Measurements from ENCODE around the gene PINLYP. TPM values are rescaled to one million over a fixed set of nuclear protein-coding genes. Genes with fewer than 3 reads are reported as not detected.

The PINLYP gene
- total and polyA plus RNA-seq, 12 donors: 0.28 to 5.2 (median 1.4) TPM

GRCh38 chr19:43569657-43570056, 5.9 kb upstream of the PINLYP start:
- ATAC-seq: no peak
- intact Hi-C loops (cut with DNase I): no loop called here

GRCh38 chr19:43570174-43570791, 5.3 kb upstream of the PINLYP start:
- no peaks in the 10 kb centered on the region for H3K9me3 ChIP-seq
- TF ChIP-seq CTCF (IDR thresholded peaks at IDR 0.05): no peak
- ATAC-seq (no peak), DNase-seq (no peak)
- peaks cover 0 to 42% (median 0%) of the 10 kb centered on the region in 9 donors for H3K36me3 ChIP-seq
- WGBS, 2 donors: 95% methylated on average over 5 of the region's 5 CpGs
- no peaks in the 10 kb centered on the region for H3K27me3 ChIP-seq
- H3K4me3 ChIP-seq: no peak overlapping the region
- intact Hi-C loops (cut with DNase I): no loop called here
- no peak overlapping the region for H3K27ac ChIP-seq
- H3K4me1 ChIP-seq: peaks cover 5 to 19% (median 10%) of the 10 kb centered on the region in 9 donors

More at GRCh38 chr19:43569657-43570056, 5.9 kb upstream of the PINLYP start:
- no peak for DNase-seq
- whole genome bisulfite sequencing, 2 donors: 91 to 92% methylated on average over 5 of the region's 5 CpGs
- H3K36me3 ChIP-seq: peaks cover 0 to 42% (median 0%) of the 10 kb centered on the region in 9 donors
- no peaks in the 10 kb centered on the region for H3K9me3 ChIP-seq
- TF ChIP-seq CTCF (IDR thresholded peaks at IDR 0.05): no peak
- no peak overlapping the region for H3K27ac ChIP-seq
- no peak overlapping the region for H3K4me3 ChIP-seq
- H3K27me3 ChIP-seq: no peaks in the 10 kb centered on the region
- peaks cover 4 to 14% (median 5%) of the 10 kb centered on the region in 9 donors for H3K4me1 ChIP-seq

- ATAC-seq (no peak), DNase-seq (no peak)
- Histone ChIP-seq H3K4me1 (peaks cover 5 to 25% (median 13%) of the 10 kb centered on the region in 9 donors), H3K27me3 (no peaks in the 10 kb centered on the region), H3K36me3 (peaks cover 0 to 42% (median 0%) of the 10 kb centered on the region in 9 donors), H3K9me3 (no peaks in the 10 kb centered on the region), H3K27ac (no peak overlapping the region), H3K4me3 (no peak overlapping the region)
- intact Hi-C loops (cut with DNase I): no loop called here
- no peak for TF ChIP-seq CTCF (IDR thresholded peaks at IDR 0.05)
- whole genome bisulfite sequencing, 2 donors: 80 to 91% methylated on average over 3 of the region's 3 CpGs
These were observed 3.4 kb upstream of the PINLYP start for GRCh38 chr19:43572171-43572588.

GRCh38 chr19:43574424-43575155, 1.0 kb upstream of the PINLYP start:
- TF ChIP-seq CTCF (IDR thresholded peaks at IDR 0.05): no peak
- intact Hi-C loops (cut with DNase I): loop anchor here in 4 of 10 donors (1.0 kb wide), 1 partner anchor 22 kb away; the partner anchor contains the start of genes IRGQ (in 4 of the 4) and ZNF576 (in 4 of the 4)
- ATAC-seq (no peak), DNase-seq (no peak)
- 29 to 39% methylated on average over 12 of the region's 12 CpGs for WGBS, 2 donors
- H3K4me1 ChIP-seq: peaks cover 5 to 25% (median 13%) of the 10 kb centered on the region in 9 donors
- H3K4me3 ChIP-seq: peak overlapping the region; percentile 56 to 93 (median 71)
- peak overlapping the region in 9 of 10 donors; percentile 61 to 91 (median 78) for H3K27ac ChIP-seq
- H3K9me3 ChIP-seq: no peaks in the 10 kb centered on the region
- peaks cover 0 to 39% (median 0%) of the 10 kb centered on the region in 9 donors for H3K36me3 ChIP-seq
- H3K27me3 ChIP-seq: no peaks in the 10 kb centered on the region

Measured in heart right ventricle (tissue), 16 donors.